A673 (cell line): ENCODE results near the gene TOMM22. TPM values are rescaled to one million over a fixed set of nuclear protein-coding genes. Genes with fewer than 3 reads are reported as not detected.
A peak's percentile ranks its signal among the peaks of the same experiment; 100 is the strongest.

Experiments used
- Bru-seq: library from RNA; stranded (reverse); fragments of 400-500 nt; gene quantifications from one replicate; lab custom pipeline; 2021; lab: Mats Ljungman, UMichigan
- BruChase-seq, 2 experiments: library from RNA; stranded (reverse); fragments of 400-500 nt; gene quantifications; one replicate each; lab custom pipeline; 2021; lab: Mats Ljungman, UMichigan
- BruUV-seq: library from RNA; stranded (reverse); fragments of 400-500 nt; replicated peaks from 2 replicates; lab custom pipeline; 2021; lab: Mats Ljungman, UMichigan
- CTCF ChIA-PET: fragments of 300-600 bp; sonication (Branson Sonifier 250); formaldehyde crosslinking; loops from one replicate; lab custom pipeline; 2022; ENCODE audit warnings: antibody characterized with exemption; lab: Charles Lee
- POLR2A ChIA-PET: fragments of 300-600 bp; sonication (Branson Sonifier 250); formaldehyde crosslinking; loops from one replicate; lab custom pipeline; 2022; ENCODE audit warnings: antibody characterized with exemption; ENCODE audit not compliant: low non-redundant PET; lab: Charles Lee
- DNase-seq: peaks from one replicate; pipeline ENCODE4 v3.0.0-alpha.2; 2015; ENCODE audit warnings: low spot score
- H3K27ac ChIP-seq: fragments of 200-600 bp; sonication (generic); 2 replicates; pipeline ENCODE4 v1.5.1; 2016; ENCODE audit warnings: mixed run types, low read depth, mild to moderate bottlenecking, mixed read lengths, antibody characterized with exemption, low read length; ENCODE audit not compliant: poor library complexity, severe bottlenecking
- H3K27me3 ChIP-seq: fragments of 200-600 bp; sonication (generic); replicated peaks from 2 replicates; pipeline ENCODE4 v1.6.1; 2017; ENCODE audit warnings: mixed run types, low read depth, mild to moderate bottlenecking, mixed read lengths, antibody characterized with exemption, low read length; ENCODE audit not compliant: insufficient read depth, poor library complexity
- H3K36me3 ChIP-seq: fragments of 200-600 bp; sonication (generic); 2 replicates; pipeline ENCODE4 v1.6.1; 2016; ENCODE audit warnings: mixed run types, mild to moderate bottlenecking, mixed read lengths, antibody characterized with exemption, low read length; ENCODE audit not compliant: insufficient read depth, poor library complexity, severe bottlenecking
- H3K4me1 ChIP-seq: fragments of 200-600 bp; sonication (generic); 2 replicates; pipeline ENCODE4 v1.6.1; 2017; ENCODE audit warnings: mixed run types, mild to moderate bottlenecking, mixed read lengths, antibody characterized with exemption, low read length; ENCODE audit not compliant: insufficient read depth, poor library complexity, severe bottlenecking
- H3K4me3 ChIP-seq: fragments of 200-600 bp; sonication (generic); 2 replicates; pipeline ENCODE4 v1.5.1; 2016; ENCODE audit warnings: low read depth, mixed run types, mild to moderate bottlenecking, mixed read lengths, low read length; ENCODE audit not compliant: poor library complexity, severe bottlenecking
- H3K9me3 ChIP-seq: fragments of 200-600 bp; sonication (generic); 2 replicates; pipeline ENCODE4 v1.6.1; 2016; ENCODE audit warnings: mixed run types, low read depth, mild to moderate bottlenecking, mixed read lengths, antibody characterized with exemption, low read length; ENCODE audit not compliant: poor library complexity, severe bottlenecking
- EZH2 ChIP-seq: fragments of 200-600 bp; sonication (generic); IDR thresholded peaks from 2 replicates; pipeline ENCODE4 v1.6.1; 2017; ENCODE audit warnings: borderline replicate concordance, low read depth, mild to moderate bottlenecking, mixed read lengths, antibody characterized with exemption, low read length; ENCODE audit not compliant: poor library complexity, severe bottlenecking
- intact Hi-C: fragments of 100-400 bp; cut with micrococcal nuclease; formaldehyde crosslinking; loops from one replicate; pipeline ENCODE4 v1.10.0; 2022; ENCODE audit not compliant: unreplicated experiment
- long read RNA-seq: library from polyadenylated mRNA; stranded (forward); transcript quantifications from one replicate; pipeline ENCODE4 v2.0.0, GENCODE V29; 2022
- total RNA-seq: library from RNA; stranded (reverse); gene quantifications from 2 replicates; pipeline ENCODE4 v1.2.3, GENCODE V29; 2021
- TF ChIP-seq, protein P1 (sequence below): fragments of 300-800, 200-600 bp; sonication (generic); conservative IDR thresholded peaks from 2 replicates; pipeline ENCODE4 v1.5.1; 2017; ENCODE audit warnings: low read depth, mild to moderate bottlenecking, antibody characterized with exemption, low read length, moderate library complexity, mixed read lengths

Gene TOMM22
- total RNA-seq (143 and 152 TPM in 2 replicates), Bru-seq, nascent RNA (percentile 93 among the genes with signal in this experiment), BruChase-seq, experiment 1, labeled RNA remaining after a 2-hour chase (percentile 95 among the genes with signal in this experiment), BruChase-seq, experiment 2, labeled RNA remaining after a 6-hour chase (percentile 98 among the genes with signal in this experiment)
- long read RNA-seq, transcript TOMM22-201 (4 exons, 2,040 nt): major isoform, 187 of 190 reads
- long read RNA-seq, partial matches to known transcripts: 1 of 190 reads
- long read RNA-seq, other reads (novel, unspliced or antisense): 2 of 190 reads

DNA sequence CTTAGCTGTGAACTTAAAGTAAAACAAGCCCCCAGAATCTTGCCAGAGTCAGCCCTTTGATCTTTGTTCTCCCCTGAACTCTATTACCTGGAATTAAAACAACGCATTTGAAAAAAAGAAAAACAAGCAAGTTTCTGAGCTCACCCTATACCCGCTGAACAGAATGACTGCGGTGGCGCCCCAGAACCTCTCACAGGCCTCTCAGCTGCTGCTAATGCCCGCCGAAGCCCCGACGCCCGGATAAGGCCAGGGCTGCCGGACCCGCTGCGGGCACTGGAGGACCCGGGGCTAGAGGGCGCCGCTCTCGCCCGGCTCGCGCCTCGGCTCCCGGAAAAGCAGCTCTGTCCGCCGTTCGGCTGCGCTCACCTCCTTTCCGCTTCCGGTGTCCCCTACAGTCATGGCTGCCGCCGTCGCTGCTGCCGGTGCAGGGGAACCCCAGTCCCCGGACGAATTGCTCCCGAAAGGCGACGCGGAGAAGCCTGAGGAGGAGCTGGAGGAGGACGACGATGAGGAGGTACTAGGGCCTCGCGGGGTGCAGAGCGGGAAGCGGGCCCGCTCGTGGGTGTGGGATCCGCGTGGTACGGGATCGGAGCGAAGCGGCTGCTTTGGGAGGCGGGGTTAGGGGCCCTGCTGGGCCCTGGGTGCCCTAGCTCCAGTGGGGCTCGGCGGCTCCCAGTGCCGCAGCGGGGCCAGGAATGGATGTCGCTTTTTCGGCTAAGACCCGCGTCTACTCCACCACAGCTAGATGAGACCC is at the start of gene TOMM22:
Gene TOMM22, plus strand, starts transcription at position 376 of the 754 bp plus-strand sequence. Its CDS starts 22 bp downstream, at position 398.
- Histone ChIP-seq H3K27me3 (no peaks in the 10 kb centered on the region), H3K27ac (peak within 1 kb of the TSS; percentile 86), H3K36me3 (peaks cover 36% of the 10 kb centered on the region), H3K4me1 (peaks cover 4% of the 10 kb centered on the region), H3K4me3 (peak within 1 kb of the TSS; percentile 85), H3K9me3 (no peaks in the 10 kb centered on the region)
- TF ChIP-seq, protein P1, sequence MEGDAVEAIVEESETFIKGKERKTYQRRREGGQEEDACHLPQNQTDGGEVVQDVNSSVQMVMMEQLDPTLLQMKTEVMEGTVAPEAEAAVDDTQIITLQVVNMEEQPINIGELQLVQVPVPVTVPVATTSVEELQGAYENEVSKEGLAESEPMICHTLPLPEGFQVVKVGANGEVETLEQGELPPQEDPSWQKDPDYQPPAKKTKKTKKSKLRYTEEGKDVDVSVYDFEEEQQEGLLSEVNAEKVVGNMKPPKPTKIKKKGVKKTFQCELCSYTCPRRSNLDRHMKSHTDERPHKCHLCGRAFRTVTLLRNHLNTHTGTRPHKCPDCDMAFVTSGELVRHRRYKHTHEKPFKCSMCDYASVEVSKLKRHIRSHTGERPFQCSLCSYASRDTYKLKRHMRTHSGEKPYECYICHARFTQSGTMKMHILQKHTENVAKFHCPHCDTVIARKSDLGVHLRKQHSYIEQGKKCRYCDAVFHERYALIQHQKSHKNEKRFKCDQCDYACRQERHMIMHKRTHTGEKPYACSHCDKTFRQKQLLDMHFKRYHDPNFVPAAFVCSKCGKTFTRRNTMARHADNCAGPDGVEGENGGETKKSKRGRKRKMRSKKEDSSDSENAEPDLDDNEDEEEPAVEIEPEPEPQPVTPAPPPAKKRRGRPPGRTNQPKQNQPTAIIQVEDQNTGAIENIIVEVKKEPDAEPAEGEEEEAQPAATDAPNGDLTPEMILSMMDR: peak; percentile 91
- TF ChIP-seq EZH2: no peak
- POLR2A ChIA-PET: interaction anchor here (0.5 to 0.6 kb wide), 4 partner anchors 10 to 43 kb away, joined by 3 to 8 read pairs (median 4); no protein-coding TSS in a partner anchor
- DNase-seq: peak; percentile 89
- CTCF ChIA-PET: interaction anchor here (0.6 to 0.9 kb wide), 5 partner anchors 8 to 396 kb away, joined by 3 to 6 read pairs (median 3); no protein-coding TSS in a partner anchor
- intact Hi-C loops: no loop called here
- BruUV-seq: no TSS peak

DNA sequence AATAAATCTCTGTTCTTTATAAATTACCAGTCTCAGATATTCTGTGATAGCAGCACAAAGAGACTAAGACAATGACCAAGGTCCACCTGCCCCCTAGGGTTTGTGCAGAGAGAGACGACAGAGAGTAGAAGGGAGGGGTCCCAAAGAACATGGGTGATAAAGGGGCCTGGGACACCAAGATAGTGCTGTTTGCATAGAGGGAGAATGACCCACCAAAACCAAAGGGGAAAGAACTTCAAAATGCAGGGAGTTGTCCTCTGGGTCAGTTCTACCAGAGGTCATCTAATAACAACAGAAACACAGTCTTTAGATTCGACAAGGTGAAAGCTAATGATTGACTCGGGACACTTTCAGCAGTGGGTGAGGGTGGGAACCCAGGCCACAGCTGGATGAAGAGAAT is 49.2 kb upstream of the TOMM22 start:
- ChIA-PET POLR2A (no interaction called here), CTCF (no interaction called here)
- TF ChIP-seq, protein P1: no peak
- TF ChIP-seq EZH2: no peak
- no peak for DNase-seq
- H3K36me3 ChIP-seq: no peaks in the 10 kb centered on the region
- H3K27me3 ChIP-seq: no peaks in the 10 kb centered on the region
- no peaks in the 10 kb centered on the region for H3K4me1 ChIP-seq
- no peak overlapping the region for H3K27ac ChIP-seq
- intact Hi-C loops: no loop called here
- no peaks in the 10 kb centered on the region for H3K9me3 ChIP-seq
- H3K4me3 ChIP-seq: no peak overlapping the region
- no TSS peak for BruUV-seq

DNA sequence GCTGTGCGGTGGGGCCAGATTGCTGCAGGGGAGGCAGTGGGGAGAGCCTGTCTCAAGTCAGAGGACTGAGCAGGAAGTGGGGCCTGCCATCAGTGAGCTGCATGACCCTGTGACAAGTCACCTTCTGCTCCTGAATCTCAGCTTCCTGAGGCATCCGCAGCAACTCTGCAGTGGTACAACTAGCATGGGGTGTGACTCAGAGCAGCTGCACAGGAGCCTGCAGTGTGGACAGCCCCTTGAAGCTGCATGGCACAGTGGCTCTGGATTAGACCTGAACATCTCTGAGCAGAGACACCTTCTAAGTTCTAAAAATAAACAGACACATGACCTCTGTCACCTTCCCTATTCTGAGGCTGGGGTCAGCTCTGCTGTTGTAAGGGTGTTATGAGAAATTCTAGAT is 43.5 kb upstream of the TOMM22 start:
- no TSS peak for BruUV-seq
- Histone ChIP-seq H3K4me1 (no peaks in the 10 kb centered on the region), H3K36me3 (no peaks in the 10 kb centered on the region), H3K9me3 (no peaks in the 10 kb centered on the region), H3K4me3 (no peak overlapping the region), H3K27me3 (no peaks in the 10 kb centered on the region), H3K27ac (no peak overlapping the region)
- intact Hi-C loops: no loop called here
- POLR2A ChIA-PET: interaction anchor here (0.5 to 0.8 kb wide), 2 partner anchors 30 to 43 kb away, joined by 3 to 4 read pairs; no protein-coding TSS in a partner anchor
- TF ChIP-seq, protein P1: no peak
- no peak for TF ChIP-seq EZH2
- DNase-seq: no peak
- CTCF ChIA-PET: no interaction called here
